ES-I3 (cell line): ENCODE results near the gene CYP8B1.

ENCODE experiments used
- H3K36me3 ChIP-seq: 2 replicates; pipeline ENCODE4 v1.6.1; 2013; ENCODE audit warnings: mild to moderate bottlenecking, low read length, control low read depth, moderate library complexity; ENCODE audit not compliant: insufficient read depth
- H3K4me1 ChIP-seq: 2 replicates; pipeline ENCODE4 v1.6.1; 2013; ENCODE audit warnings: mild to moderate bottlenecking, control low read depth, low read length; ENCODE audit not compliant: insufficient read depth
- H3K9ac ChIP-seq: 2 replicates; pipeline ENCODE4 v1.6.1; 2013; ENCODE audit warnings: low read depth, mild to moderate bottlenecking, low read length, moderate library complexity
- H3K9me3 ChIP-seq: 2 replicates; pipeline ENCODE4 v1.6.1; 2013; ENCODE audit warnings: mild to moderate bottlenecking, low read length, moderate library complexity; ENCODE audit not compliant: control insufficient read depth, insufficient read depth

Gene CYP8B1

GRCh38 chr3:42875325-42876151 is at the start of gene CYP8B1:
CYP8B1 (minus strand) TSS chr3:42875879; CDS start chr3:42875816, 63 bp downstream.
- Histone ChIP-seq H3K4me1 (no peaks in the 10 kb centered on the region; the same call in 1 of the 2 replicates), H3K36me3 (no peaks in the 10 kb centered on the region), H3K9ac (no peak within 1 kb of the TSS), H3K9me3 (no peaks in the 10 kb centered on the region)

- H3K4me1 ChIP-seq = no peaks in the 10 kb centered on the region
- no peaks in the 10 kb centered on the region; the same call in 1 of the 2 replicates for H3K9me3 ChIP-seq
- H3K36me3 ChIP-seq = no peaks in the 10 kb centered on the region
- no peak overlapping the region for H3K9ac ChIP-seq
Observed at GRCh38 chr3:42923606-42924005, 47.9 kb upstream of the CYP8B1 start.

GRCh38 chr3:42914771-42915515 is 39.3 kb upstream of the CYP8B1 start:
- H3K9ac ChIP-seq = no peak overlapping the region
- H3K4me1 ChIP-seq = no peaks in the 10 kb centered on the region
- no peaks in the 10 kb centered on the region; the same call in 1 of the 2 replicates for H3K36me3 ChIP-seq
- H3K9me3 ChIP-seq = peaks cover 29% of the 10 kb centered on the region

- Histone ChIP-seq H3K9ac (no peak overlapping the region), H3K36me3 (no peaks in the 10 kb centered on the region; the same call in 1 of the 2 replicates), H3K9me3 (peaks cover 23% of the 10 kb centered on the region)
Observed at GRCh38 chr3:42911551-42911950, 35.9 kb upstream of the CYP8B1 start.

GRCh38 chr3:42908675-42909074 is 33.0 kb upstream of the CYP8B1 start:
- Histone ChIP-seq H3K9ac (no peak overlapping the region), H3K9me3 (peaks cover 2% of the 10 kb centered on the region; the same call in 1 of the 2 replicates), H3K4me1 (no peaks in the 10 kb centered on the region), H3K36me3 (no peaks in the 10 kb centered on the region; the same call in 1 of the 2 replicates)

More at GRCh38 chr3:42911551-42911950, 35.9 kb upstream of the CYP8B1 start:
- H3K4me1 ChIP-seq = no peaks in the 10 kb centered on the region

GRCh38 chr3:42906848-42907183 is 31.1 kb upstream of the CYP8B1 start:
- H3K36me3 ChIP-seq = no peaks in the 10 kb centered on the region; the same call in 1 of the 2 replicates
- H3K9me3 ChIP-seq = no peaks in the 10 kb centered on the region; the same call in 1 of the 2 replicates
- no peak overlapping the region for H3K9ac ChIP-seq
- no peaks in the 10 kb centered on the region for H3K4me1 ChIP-seq

GRCh38 chr3:42906070-42906847 is 30.6 kb upstream of the CYP8B1 start, which contains the start of gene ZNF662:
ZNF662 (plus strand) TSS chr3:42906142; CDS start chr3:42908115, 1,973 bp downstream.
- H3K9ac ChIP-seq = no peak within 1 kb of the TSS
- H3K4me1 ChIP-seq = no peaks in the 10 kb centered on the region
- H3K9me3 ChIP-seq = no peaks in the 10 kb centered on the region; the same call in 1 of the 2 replicates
- H3K36me3 ChIP-seq = no peaks in the 10 kb centered on the region

GRCh38 chr3:42905740-42906069 is 30.0 kb upstream of the CYP8B1 start:
- Histone ChIP-seq H3K9ac (no peak overlapping the region), H3K36me3 (no peaks in the 10 kb centered on the region), H3K9me3 (no peaks in the 10 kb centered on the region; the same call in 1 of the 2 replicates), H3K4me1 (no peaks in the 10 kb centered on the region)

- no peaks in the 10 kb centered on the region; the same call in 1 of the 2 replicates for H3K9me3 ChIP-seq
- no peak overlapping the region for H3K9ac ChIP-seq
Observed at GRCh38 chr3:42904076-42904475, 28.4 kb upstream of the CYP8B1 start.

GRCh38 chr3:42902257-42902656 is 26.6 kb upstream of the CYP8B1 start:
- Histone ChIP-seq H3K4me1 (no peaks in the 10 kb centered on the region), H3K9me3 (no peaks in the 10 kb centered on the region; the same call in 1 of the 2 replicates), H3K9ac (no peak overlapping the region)

More at GRCh38 chr3:42904076-42904475, 28.4 kb upstream of the CYP8B1 start:
- no peaks in the 10 kb centered on the region for H3K36me3 ChIP-seq
- no peaks in the 10 kb centered on the region for H3K4me1 ChIP-seq

GRCh38 chr3:42901073-42901415 is 25.4 kb upstream of the CYP8B1 start:
- H3K4me1 ChIP-seq = no peaks in the 10 kb centered on the region
- no peak overlapping the region for H3K9ac ChIP-seq
- no peaks in the 10 kb centered on the region for H3K36me3 ChIP-seq
- no peaks in the 10 kb centered on the region; the same call in 1 of the 2 replicates for H3K9me3 ChIP-seq

More at GRCh38 chr3:42902257-42902656, 26.6 kb upstream of the CYP8B1 start:
- H3K36me3 ChIP-seq = no peaks in the 10 kb centered on the region

GRCh38 chr3:42900226-42901072 is 24.8 kb upstream of the CYP8B1 start:
- peaks cover 3% of the 10 kb centered on the region for H3K4me1 ChIP-seq
- no peaks in the 10 kb centered on the region for H3K36me3 ChIP-seq
- no peak overlapping the region for H3K9ac ChIP-seq
- no peaks in the 10 kb centered on the region; the same call in 1 of the 2 replicates for H3K9me3 ChIP-seq

GRCh38 chr3:42898896-42899675 is 23.4 kb upstream of the CYP8B1 start:
- Histone ChIP-seq H3K9me3 (no peaks in the 10 kb centered on the region), H3K9ac (no peak overlapping the region), H3K36me3 (no peaks in the 10 kb centered on the region), H3K4me1 (peaks cover 6% of the 10 kb centered on the region)
